Measurements from ENCODE around the gene SNED1. TPM values are rescaled to one million over a fixed set of nuclear protein-coding genes. Genes with fewer than 3 reads are reported as not detected.

The SNED1 gene
- total and polyA plus RNA-seq, 7 donors: 0.69 to 37.1 (median 8.3) TPM

DNA sequence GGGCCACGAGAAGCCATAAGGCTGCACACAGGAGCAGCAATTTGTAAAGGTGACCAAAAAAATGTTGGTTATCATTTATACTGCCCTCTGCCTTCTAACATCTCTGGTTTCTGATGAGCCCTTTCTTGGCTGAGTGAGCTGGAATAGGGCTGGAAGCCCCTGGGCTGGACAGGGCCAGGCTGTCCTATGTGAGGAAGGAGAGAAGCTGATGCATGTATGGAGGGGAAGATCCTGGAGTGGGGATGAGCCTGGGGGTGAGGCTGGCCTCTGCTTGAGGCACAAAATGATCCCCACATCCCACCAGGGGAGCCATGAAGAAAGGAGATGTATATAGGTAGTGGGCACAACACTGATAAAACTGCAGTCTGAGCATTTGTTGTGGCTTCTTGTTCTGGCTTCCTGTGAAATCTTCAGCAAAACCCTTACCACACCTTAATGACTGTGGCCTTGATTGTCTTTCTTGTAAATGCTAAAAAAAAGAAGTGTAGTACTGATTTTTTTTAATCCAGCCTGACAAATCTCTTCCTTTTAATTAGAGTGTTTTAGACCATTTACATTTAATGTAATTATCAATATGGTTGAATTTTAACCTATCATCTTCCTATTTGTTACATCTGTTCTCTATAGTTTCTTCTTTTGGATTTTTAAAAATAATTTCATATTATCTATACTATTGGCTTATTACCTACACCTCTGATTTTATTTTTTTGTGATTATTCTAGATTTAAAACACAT is 5.6 kb downstream of the SNED1 start:
- peaks cover 0 to 9% (median 0%) of the 10 kb centered on the region in 4 donors for H3K36me3 ChIP-seq
- 94 to 97% methylated on average over 1 of the region's 1 CpG for WGBS, 2 donors
- no peak overlapping the region for H3K4me3 ChIP-seq
- H3K27ac ChIP-seq: no peak overlapping the region
- H3K4me1 ChIP-seq: peaks cover 0 to 9% (median 5%) of the 10 kb centered on the region in 4 donors
- TF ChIP-seq POLR2AphosphoS5 (IDR thresholded peaks at IDR 0.05): no peak
- TF ChIP-seq EP300 (IDR thresholded peaks at IDR 0.05): no peak
- TF ChIP-seq, protein P1, sequence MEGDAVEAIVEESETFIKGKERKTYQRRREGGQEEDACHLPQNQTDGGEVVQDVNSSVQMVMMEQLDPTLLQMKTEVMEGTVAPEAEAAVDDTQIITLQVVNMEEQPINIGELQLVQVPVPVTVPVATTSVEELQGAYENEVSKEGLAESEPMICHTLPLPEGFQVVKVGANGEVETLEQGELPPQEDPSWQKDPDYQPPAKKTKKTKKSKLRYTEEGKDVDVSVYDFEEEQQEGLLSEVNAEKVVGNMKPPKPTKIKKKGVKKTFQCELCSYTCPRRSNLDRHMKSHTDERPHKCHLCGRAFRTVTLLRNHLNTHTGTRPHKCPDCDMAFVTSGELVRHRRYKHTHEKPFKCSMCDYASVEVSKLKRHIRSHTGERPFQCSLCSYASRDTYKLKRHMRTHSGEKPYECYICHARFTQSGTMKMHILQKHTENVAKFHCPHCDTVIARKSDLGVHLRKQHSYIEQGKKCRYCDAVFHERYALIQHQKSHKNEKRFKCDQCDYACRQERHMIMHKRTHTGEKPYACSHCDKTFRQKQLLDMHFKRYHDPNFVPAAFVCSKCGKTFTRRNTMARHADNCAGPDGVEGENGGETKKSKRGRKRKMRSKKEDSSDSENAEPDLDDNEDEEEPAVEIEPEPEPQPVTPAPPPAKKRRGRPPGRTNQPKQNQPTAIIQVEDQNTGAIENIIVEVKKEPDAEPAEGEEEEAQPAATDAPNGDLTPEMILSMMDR (IDR thresholded peaks at IDR 0.05): no peak
- no peak for TF ChIP-seq POLR2A (IDR thresholded peaks at IDR 0.05)
- H3K9me3 ChIP-seq: peaks cover 4 to 20% (median 9%) of the 10 kb centered on the region in 4 donors
- H3K27me3 ChIP-seq: no peaks in the 10 kb centered on the region
- peak; percentile 29 for DNase-seq
- intact Hi-C loops (cut with DNase I): no loop called here

DNA sequence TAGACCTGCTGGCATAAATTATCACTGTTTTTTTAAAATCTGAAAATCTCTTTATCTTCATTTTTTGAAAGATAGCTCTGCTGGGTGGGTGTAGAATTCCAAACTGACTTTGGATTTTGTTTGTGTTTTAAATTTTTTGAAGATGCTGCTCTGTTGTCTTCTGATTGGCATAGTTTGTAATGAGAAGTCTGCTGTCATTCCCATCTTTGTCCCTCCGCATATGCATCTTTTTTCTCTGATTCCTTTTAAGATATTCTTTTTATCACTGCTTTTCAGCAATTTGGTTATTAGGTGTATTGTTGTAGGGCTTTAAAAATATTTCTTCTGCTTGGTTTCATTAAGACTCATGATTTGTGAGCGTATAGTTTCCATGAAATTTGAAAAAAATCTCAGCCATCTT is 7.2 kb downstream of the SNED1 start:
- H3K4me3 ChIP-seq: no peak overlapping the region
- peaks cover 0 to 9% (median 0%) of the 10 kb centered on the region in 4 donors for H3K36me3 ChIP-seq
- WGBS, 2 donors: 69 to 95% methylated on average over 2 of the region's 2 CpGs
- intact Hi-C loops (cut with DNase I): no loop called here
- DNase-seq: no peak
- H3K9me3 ChIP-seq: peaks cover 4 to 20% (median 9%) of the 10 kb centered on the region in 4 donors
- TF ChIP-seq, protein P1 (IDR thresholded peaks at IDR 0.05): no peak
- TF ChIP-seq EP300 (IDR thresholded peaks at IDR 0.05): no peak
- TF ChIP-seq POLR2A (IDR thresholded peaks at IDR 0.05): no peak
- no peak for TF ChIP-seq POLR2AphosphoS5 (IDR thresholded peaks at IDR 0.05)
- peaks cover 0 to 16% (median 13%) of the 10 kb centered on the region in 4 donors for H3K4me1 ChIP-seq
- no peak overlapping the region for H3K27ac ChIP-seq
- H3K27me3 ChIP-seq: no peaks in the 10 kb centered on the region

GRCh38 chr2:241006412-241006811 is 8.0 kb downstream of the SNED1 start:
- no peak overlapping the region for H3K27ac ChIP-seq
- H3K9me3 ChIP-seq: peaks cover 4 to 20% (median 9%) of the 10 kb centered on the region in 4 donors
- no peaks in the 10 kb centered on the region for H3K27me3 ChIP-seq
- H3K36me3 ChIP-seq: peaks cover 0 to 9% (median 0%) of the 10 kb centered on the region in 4 donors
- DNase-seq: no peak
- peaks cover 0 to 19% (median 14%) of the 10 kb centered on the region in 4 donors for H3K4me1 ChIP-seq
- intact Hi-C loops (cut with DNase I): no loop called here
- no peak overlapping the region for H3K4me3 ChIP-seq
- WGBS, 2 donors: 70 to 84% methylated on average over 3 of the region's 3 CpGs
- TF ChIP-seq POLR2A (IDR thresholded peaks at IDR 0.05) (no peak), POLR2AphosphoS5 (IDR thresholded peaks at IDR 0.05) (no peak), EP300 (IDR thresholded peaks at IDR 0.05) (no peak)
- TF ChIP-seq, protein P1 (IDR thresholded peaks at IDR 0.05): no peak

GRCh38 chr2:241007111-241007510 is 8.7 kb downstream of the SNED1 start:
- H3K4me3 ChIP-seq: no peak overlapping the region
- H3K9me3 ChIP-seq: peaks cover 4 to 20% (median 9%) of the 10 kb centered on the region in 4 donors
- H3K27ac ChIP-seq: no peak overlapping the region
- peaks cover 0 to 19% (median 14%) of the 10 kb centered on the region in 4 donors for H3K4me1 ChIP-seq
- no peak for DNase-seq
- WGBS, 2 donors: 95 to 98% methylated on average over 7 of the region's 7 CpGs
- no peaks in the 10 kb centered on the region for H3K27me3 ChIP-seq
- intact Hi-C loops (cut with DNase I): no loop called here
- TF ChIP-seq EP300 (IDR thresholded peaks at IDR 0.05) (no peak), POLR2AphosphoS5 (IDR thresholded peaks at IDR 0.05) (no peak), POLR2A (IDR thresholded peaks at IDR 0.05) (no peak)
- TF ChIP-seq, protein P1 (IDR thresholded peaks at IDR 0.05): no peak
- H3K36me3 ChIP-seq: peaks cover 0 to 9% (median 0%) of the 10 kb centered on the region in 4 donors

Measured in sigmoid colon (tissue), 7 donors.